ENCODE results near the gene FAM124A.

The FAM124A gene

GRCh38 chr13:51178456-51179074, 43.6 kb upstream of the FAM124A start:
- H2AFZ ChIP-seq (ENCODE audit: low read depth) = no peak overlapping the region
- H3K27ac ChIP-seq = no peak overlapping the region
- H4K20me1 ChIP-seq (ENCODE audit: insufficient read depth) = no peaks in the 10 kb centered on the region
- no peak overlapping the region for H3K4me3 ChIP-seq (IDR thresholded peaks at IDR 0.05; ENCODE audit: insufficient read depth, low read depth, low read length)
- H3K9ac ChIP-seq = no peak overlapping the region
- no peak for TF ChIP-seq CTCF (conservative IDR thresholded peaks at IDR 0.05; ENCODE audit: low read depth, low read length)
- H3K27me3 ChIP-seq (ENCODE audit: insufficient read depth, low read depth) = no peaks in the 10 kb centered on the region
- H3K4me1 ChIP-seq (ENCODE audit: low read depth, poor library complexity, severe bottlenecking) = no peaks in the 10 kb centered on the region
- no peak overlapping the region for H3K4me2 ChIP-seq
- H3K36me3 ChIP-seq (ENCODE audit: insufficient read depth) = no peaks in the 10 kb centered on the region
- no peaks in the 10 kb centered on the region for H3K79me2 ChIP-seq (ENCODE audit: insufficient read depth, low read depth)

GRCh38 chr13:51179432-51179971, 42.7 kb upstream of the FAM124A start:
- Histone ChIP-seq H3K79me2 (ENCODE audit: insufficient read depth, low read depth) (no peaks in the 10 kb centered on the region), H3K27me3 (ENCODE audit: insufficient read depth, low read depth) (no peaks in the 10 kb centered on the region), H3K9ac (no peak overlapping the region), H3K4me3 (IDR thresholded peaks at IDR 0.05; ENCODE audit: insufficient read depth, low read depth, low read length) (no peak overlapping the region), H3K36me3 (ENCODE audit: insufficient read depth) (no peaks in the 10 kb centered on the region), H4K20me1 (ENCODE audit: insufficient read depth) (no peaks in the 10 kb centered on the region), H3K4me1 (ENCODE audit: low read depth, poor library complexity, severe bottlenecking) (no peaks in the 10 kb centered on the region), H2AFZ (ENCODE audit: low read depth) (no peak overlapping the region), H3K4me2 (no peak overlapping the region), H3K27ac (no peak overlapping the region)
- TF ChIP-seq CTCF (conservative IDR thresholded peaks at IDR 0.05; ENCODE audit: low read depth, low read length) = no peak

- Histone ChIP-seq H4K20me1 (ENCODE audit: insufficient read depth) (no peaks in the 10 kb centered on the region), H3K79me2 (ENCODE audit: insufficient read depth, low read depth) (no peaks in the 10 kb centered on the region), H3K27me3 (ENCODE audit: insufficient read depth, low read depth) (no peaks in the 10 kb centered on the region), H3K4me3 (IDR thresholded peaks at IDR 0.05; ENCODE audit: insufficient read depth, low read depth, low read length) (no peak overlapping the region), H3K27ac (no peak overlapping the region), H3K4me1 (ENCODE audit: low read depth, poor library complexity, severe bottlenecking) (no peaks in the 10 kb centered on the region), H3K36me3 (ENCODE audit: insufficient read depth) (no peaks in the 10 kb centered on the region), H3K4me2 (no peak overlapping the region), H3K9ac (no peak overlapping the region), H2AFZ (ENCODE audit: low read depth) (no peak overlapping the region)
- no peak for TF ChIP-seq CTCF (conservative IDR thresholded peaks at IDR 0.05; ENCODE audit: low read depth, low read length)
Observed at GRCh38 chr13:51180853-51181511, 41.2 kb upstream of the FAM124A start.

GRCh38 chr13:51181786-51182383, 40.3 kb upstream of the FAM124A start:
- no peaks in the 10 kb centered on the region for H3K4me1 ChIP-seq (ENCODE audit: low read depth, poor library complexity, severe bottlenecking)
- H3K27me3 ChIP-seq (ENCODE audit: insufficient read depth, low read depth) = no peaks in the 10 kb centered on the region
- no peaks in the 10 kb centered on the region for H4K20me1 ChIP-seq (ENCODE audit: insufficient read depth)
- no peak overlapping the region for H3K27ac ChIP-seq
- no peak overlapping the region for H2AFZ ChIP-seq (ENCODE audit: low read depth)
- no peak overlapping the region for H3K4me2 ChIP-seq
- H3K9ac ChIP-seq = no peak overlapping the region
- TF ChIP-seq CTCF (conservative IDR thresholded peaks at IDR 0.05; ENCODE audit: low read depth, low read length) = no peak
- H3K36me3 ChIP-seq (ENCODE audit: insufficient read depth) = no peaks in the 10 kb centered on the region
- no peak overlapping the region for H3K4me3 ChIP-seq (IDR thresholded peaks at IDR 0.05; ENCODE audit: insufficient read depth, low read depth, low read length)
- no peaks in the 10 kb centered on the region for H3K79me2 ChIP-seq (ENCODE audit: insufficient read depth, low read depth)

Measured in KMS-11 (cell line).